Measurements from ENCODE around the gene KRTAP27-1. TPM values are rescaled to one million over a fixed set of nuclear protein-coding genes. Genes with fewer than 3 reads are reported as not detected.

The KRTAP27-1 gene
- polyA plus RNA-seq, 1 experiment, result not detected

DNA sequence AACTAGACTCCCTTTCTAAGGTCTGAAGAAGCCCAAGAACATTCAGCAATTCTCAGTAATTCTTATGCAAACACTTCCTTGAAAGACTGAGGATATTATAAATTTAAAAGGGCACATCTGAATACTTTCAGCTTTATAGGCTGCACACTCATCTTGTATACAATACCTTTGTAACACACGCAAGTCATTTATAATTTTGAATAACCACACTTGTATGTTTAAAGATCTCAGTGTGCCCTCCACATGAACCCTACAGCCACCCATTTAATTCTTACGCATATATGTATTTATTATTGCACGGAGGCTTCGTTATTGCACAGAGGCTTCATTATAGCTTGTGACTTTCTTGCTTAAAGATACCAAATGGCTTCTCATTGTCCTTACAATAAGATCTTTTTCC is 1.2 kb upstream of the KRTAP27-1 start:
- CTCF ChIA-PET, result interaction anchor here (0.6 to 0.7 kb wide), 2 partner anchors 747 to 812 kb away, joined by 3 read pairs; no protein-coding TSS in a partner anchor
- no peak for DNase-seq (ENCODE audit: low read depth)
- Histone ChIP-seq H3K4me3 (ENCODE audit: low read depth, low read length) (no peak overlapping the region), H3K36me3 (ENCODE audit: control insufficient read depth, insufficient read depth, low read length) (no peaks in the 10 kb centered on the region), H3K27me3 (ENCODE audit: control insufficient read depth, insufficient read depth, low read length) (no peaks in the 10 kb centered on the region)
- no peak for TF ChIP-seq CTCF (IDR thresholded peaks at IDR 0.05; ENCODE audit: insufficient read depth, low read depth, low read length)
- POLR2A ChIA-PET, result no interaction called here

- no peak for DNase-seq (ENCODE audit: low read depth)
- Histone ChIP-seq H3K36me3 (ENCODE audit: control insufficient read depth, insufficient read depth, low read length) (no peaks in the 10 kb centered on the region), H3K27me3 (ENCODE audit: control insufficient read depth, insufficient read depth, low read length) (no peaks in the 10 kb centered on the region), H3K4me3 (ENCODE audit: low read depth, low read length) (no peak overlapping the region)
- ChIA-PET CTCF (interaction anchor here (0.6 kb wide), 1 partner anchor 217 kb away, joined by 3 read pairs; no protein-coding TSS in a partner anchor), POLR2A (no interaction called here)
- no peak for TF ChIP-seq CTCF (IDR thresholded peaks at IDR 0.05; ENCODE audit: insufficient read depth, low read depth, low read length)
These were observed 278 bp upstream of the KRTAP27-1 start for GRCh38 chr21:30337772-30338171.

DNA sequence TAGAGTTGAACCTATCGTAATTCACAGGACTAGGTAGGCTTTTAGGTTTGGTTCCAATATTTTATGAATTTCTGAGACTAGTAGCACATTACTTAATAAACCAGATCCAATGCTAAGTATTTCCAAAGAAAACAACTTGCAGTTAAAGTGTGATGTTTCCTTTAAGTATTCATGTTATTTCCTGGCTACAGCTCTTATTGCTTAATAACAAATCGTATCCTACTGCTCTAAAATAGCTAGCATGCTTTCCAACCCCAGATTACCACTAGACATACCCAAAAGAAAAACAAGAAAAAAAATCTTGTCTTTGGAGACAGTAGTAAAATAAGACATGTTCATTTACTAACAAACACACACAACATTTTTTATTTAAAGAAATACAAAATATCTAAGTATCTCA is 898 bp downstream of the KRTAP27-1 start:
- DNase-seq (ENCODE audit: low read depth), result no peak
- no peak for TF ChIP-seq CTCF (IDR thresholded peaks at IDR 0.05; ENCODE audit: insufficient read depth, low read depth, low read length)
- Histone ChIP-seq H3K27me3 (ENCODE audit: control insufficient read depth, insufficient read depth, low read length) (no peaks in the 10 kb centered on the region), H3K4me3 (ENCODE audit: low read depth, low read length) (no peak overlapping the region), H3K36me3 (ENCODE audit: control insufficient read depth, insufficient read depth, low read length) (no peaks in the 10 kb centered on the region)
- POLR2A ChIA-PET, result no interaction called here
- CTCF ChIA-PET, result no interaction called here

DNA sequence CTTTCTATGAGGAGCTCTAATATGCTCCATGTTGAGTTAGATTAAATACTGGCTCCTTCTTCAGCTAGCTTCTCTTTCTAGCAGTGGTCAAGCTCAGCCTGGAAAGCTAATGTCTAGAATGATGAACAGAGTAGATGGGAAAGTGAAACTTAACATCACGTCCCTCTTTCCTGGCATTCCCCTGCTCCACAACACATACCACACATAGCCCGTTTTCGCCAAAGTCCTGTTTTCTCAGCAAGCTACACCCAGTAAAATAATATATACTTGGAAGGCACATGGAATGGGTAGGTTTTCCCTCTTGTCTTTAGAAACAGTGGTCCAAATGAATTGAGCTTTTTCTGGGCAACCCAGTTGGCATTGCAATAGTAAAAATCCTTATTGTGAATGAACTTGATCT is 3.8 kb downstream of the KRTAP27-1 start:
- Histone ChIP-seq H3K36me3 (ENCODE audit: control insufficient read depth, insufficient read depth, low read length) (no peaks in the 10 kb centered on the region), H3K4me3 (ENCODE audit: low read depth, low read length) (no peak overlapping the region), H3K27me3 (ENCODE audit: control insufficient read depth, insufficient read depth, low read length) (no peaks in the 10 kb centered on the region)
- TF ChIP-seq CTCF (IDR thresholded peaks at IDR 0.05; ENCODE audit: insufficient read depth, low read depth, low read length), result no peak
- CTCF ChIA-PET, result no interaction called here
- no peak for DNase-seq (ENCODE audit: low read depth)
- POLR2A ChIA-PET, result no interaction called here

- DNase-seq (ENCODE audit: low read depth), result no peak
- TF ChIP-seq CTCF (IDR thresholded peaks at IDR 0.05; ENCODE audit: insufficient read depth, low read depth, low read length), result no peak
- no peaks in the 10 kb centered on the region for H3K36me3 ChIP-seq (ENCODE audit: control insufficient read depth, insufficient read depth, low read length)
- no peak overlapping the region for H3K4me3 ChIP-seq (ENCODE audit: low read depth, low read length)
- POLR2A ChIA-PET, result no interaction called here
- no peaks in the 10 kb centered on the region for H3K27me3 ChIP-seq (ENCODE audit: control insufficient read depth, insufficient read depth, low read length)
- CTCF ChIA-PET, result no interaction called here
These were observed 4.8 kb downstream of the KRTAP27-1 start for GRCh38 chr21:30332681-30333080.
